ENCODE data around the gene AGFG1.
"Not testable (repeated sequence)": the region's sequence is repeated elsewhere in the genome, so short reads cannot be mapped to it uniquely, and the experiment has no call there.

AGFG1 gene

GRCh38 chr2:227551836-227552235, 79.9 kb downstream of the AGFG1 start:
- no peak for DNase-seq

GRCh38 chr2:227562581-227562980, 90.6 kb downstream of the AGFG1 start:
- no peak for DNase-seq

- DNase-seq: no peak
These were observed 93.1 kb downstream of the AGFG1 start for GRCh38 chr2:227565080-227565479.

DNA sequence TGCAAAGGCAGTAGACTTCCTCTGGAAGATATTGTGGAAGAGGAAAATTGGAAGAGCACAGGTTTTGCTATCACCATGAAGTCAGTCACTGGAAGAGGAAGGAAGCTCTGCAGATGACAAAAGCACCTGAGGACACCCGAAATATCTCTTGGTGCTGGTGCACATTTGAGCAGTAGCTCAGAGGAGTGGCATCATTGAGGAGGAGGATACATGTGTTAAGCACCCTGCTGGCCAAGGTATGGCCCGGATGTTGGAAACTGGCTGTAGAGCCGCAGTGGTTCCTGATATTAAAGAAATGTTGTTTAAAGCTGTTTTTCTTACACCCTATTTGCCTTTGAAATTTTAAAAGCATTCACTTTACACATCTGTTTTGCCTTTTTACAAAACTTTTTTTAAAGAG, 94.1 kb downstream of the AGFG1 start:
- DNase-seq: no peak

GRCh38 chr2:227568852-227569169, 96.9 kb downstream of the AGFG1 start:
- DNase-seq: no peak

DNA sequence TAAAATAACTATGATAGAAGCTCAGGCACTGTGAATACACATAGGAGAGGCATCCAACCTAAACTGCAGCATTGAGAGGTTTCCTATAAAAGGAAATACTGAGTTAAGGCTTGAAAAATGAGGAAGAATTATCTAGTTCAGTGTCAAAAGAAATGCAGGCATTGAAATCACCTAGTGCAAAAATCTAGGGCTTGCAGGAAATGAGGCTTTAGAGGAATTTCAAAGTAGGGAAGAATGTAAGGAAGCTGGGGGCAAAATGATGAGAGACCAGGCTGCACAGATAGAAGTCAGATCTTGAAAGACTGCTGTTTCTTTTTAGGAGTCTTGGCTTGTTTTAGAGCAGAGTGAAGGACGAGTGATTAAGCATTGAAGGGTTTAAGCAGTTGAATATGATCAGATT, 98.7 kb downstream of the AGFG1 start:
- DNase-seq: no peak

- no peak for DNase-seq
These were observed 104.2 kb downstream of the AGFG1 start for GRCh38 chr2:227576110-227576509.

- DNase-seq: no peak
These were observed 104.9 kb downstream of the AGFG1 start for GRCh38 chr2:227576812-227577211.

DNA sequence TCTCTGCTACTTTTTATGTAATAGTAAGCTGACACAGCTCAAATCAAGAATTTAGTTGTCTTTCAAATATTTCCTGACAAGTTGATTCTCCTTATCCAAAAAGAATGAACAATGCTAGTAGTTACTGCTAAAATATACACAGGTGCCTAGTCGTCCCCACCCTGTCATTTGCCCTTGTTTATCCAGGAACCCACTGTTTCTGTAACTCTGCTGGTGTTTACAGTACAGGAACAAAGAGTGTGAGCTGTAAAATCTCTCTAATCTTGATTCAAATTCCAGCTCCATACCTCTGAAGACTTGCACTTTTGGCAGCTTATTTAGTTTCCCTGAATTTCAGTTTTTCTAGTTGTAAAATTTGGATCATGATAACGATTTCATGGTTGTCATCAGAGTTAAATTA, 105.6 kb downstream of the AGFG1 start:
- DNase-seq: no peak

- DNase-seq: no peak
These were observed 106.7 kb downstream of the AGFG1 start for GRCh38 chr2:227578642-227579041.

DNA sequence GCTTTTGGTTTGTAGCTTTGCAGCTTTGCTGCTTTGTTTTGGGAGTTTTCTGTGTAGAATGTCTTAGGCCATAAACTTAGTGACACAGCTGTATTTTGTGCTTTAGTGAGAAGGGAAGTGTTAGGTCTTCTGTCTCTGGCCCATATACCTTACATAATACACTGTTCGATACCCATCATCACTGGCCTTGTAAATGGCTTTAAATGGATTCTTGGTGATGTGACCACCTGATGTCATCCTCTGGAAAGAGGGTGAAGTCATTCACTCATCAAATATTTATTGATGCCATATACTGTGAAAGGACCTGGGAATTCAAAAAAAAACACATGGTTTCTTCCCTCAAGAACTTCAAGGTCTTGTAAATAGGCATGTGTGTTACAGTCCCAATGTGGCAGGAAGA, 107.8 kb downstream of the AGFG1 start:
- DNase-seq: no peak

DNA sequence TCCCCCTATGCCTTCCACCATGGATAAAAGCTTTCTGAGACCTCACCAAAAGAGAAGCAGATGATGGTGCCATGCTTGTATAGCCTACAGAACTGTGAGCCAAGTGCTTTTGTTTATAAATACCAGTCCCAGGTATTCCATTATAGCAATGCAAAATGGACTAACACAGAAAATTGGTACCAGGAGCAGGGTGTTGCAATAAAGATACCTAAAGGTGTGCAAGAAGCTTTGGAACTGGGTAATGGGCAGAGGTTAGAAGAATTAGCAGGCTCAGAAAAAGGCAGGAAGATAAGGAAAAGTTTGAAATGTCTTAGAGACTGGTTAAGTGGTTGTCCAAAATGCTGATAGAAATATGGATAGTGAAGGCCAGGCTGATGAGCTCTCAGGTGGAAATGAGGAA, 110.4 kb downstream of the AGFG1 start:
- no peak for DNase-seq

DNA sequence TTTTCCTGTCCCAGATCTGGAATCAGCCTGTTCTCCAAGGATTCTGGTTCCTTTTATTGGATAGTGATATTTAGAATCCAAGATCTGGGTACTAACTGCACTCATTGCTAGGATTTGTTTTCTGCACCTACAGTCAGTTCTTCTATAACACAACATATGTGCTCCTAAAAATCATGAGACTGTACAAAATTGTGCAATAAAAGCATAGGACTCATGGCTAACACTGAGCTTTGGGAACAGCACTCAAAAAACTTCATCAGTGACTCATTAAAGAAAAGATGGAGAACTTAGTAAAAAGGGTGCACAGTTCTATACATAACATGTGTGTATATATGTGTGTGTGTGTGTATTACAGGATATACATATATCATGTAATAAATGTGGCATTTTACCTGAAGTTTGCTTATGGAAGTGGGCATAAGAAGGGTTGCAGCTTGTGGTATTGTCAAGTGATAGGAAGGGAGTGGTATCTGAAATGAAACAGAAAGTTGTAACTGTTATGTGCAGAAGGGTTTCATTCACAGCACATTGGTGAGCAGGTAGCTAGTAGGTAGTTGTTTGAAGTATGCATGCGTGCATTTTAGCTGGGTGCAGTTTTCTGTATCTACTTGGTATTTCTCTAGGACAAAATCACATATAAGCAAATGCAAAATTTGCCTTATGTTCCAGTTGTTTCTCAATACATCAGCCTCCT, 120.9 kb downstream of the AGFG1 start:
- DNase-seq: no peak

DNA sequence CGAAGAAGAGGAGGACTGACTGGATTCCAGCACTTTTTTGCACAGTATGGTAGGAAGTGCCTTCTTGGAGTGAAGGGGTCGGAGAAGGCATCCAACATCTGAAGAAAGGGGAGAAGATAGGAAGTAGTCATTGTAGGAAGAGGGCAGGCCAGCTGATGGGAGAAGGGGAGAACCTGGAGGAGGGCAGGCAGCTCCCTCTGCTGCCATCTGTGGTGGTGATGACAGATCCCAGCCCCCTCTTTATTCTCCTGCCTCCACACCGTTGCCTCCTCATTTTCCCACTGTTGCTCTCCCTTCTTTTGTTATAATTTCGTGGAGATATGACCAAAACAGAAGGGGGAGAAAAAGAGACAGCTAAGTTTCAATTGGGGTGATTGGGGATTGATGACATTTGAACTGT, 123.8 kb downstream of the AGFG1 start:
- no peak for DNase-seq

GRCh38 chr2:227597036-227597435, 125.1 kb downstream of the AGFG1 start:
- DNase-seq: no peak

- DNase-seq: no peak
These were observed 126.0 kb downstream of the AGFG1 start for GRCh38 chr2:227597998-227598397.

GRCh38 chr2:227598835-227599503, 127.0 kb downstream of the AGFG1 start, which contains the start of gene SCYGR2:
TSS of gene SCYGR2 (plus strand) at chr2:227598893. CDS start at chr2:227598893, 0 bp downstream.
- DNase-seq: not testable (repeated sequence)

DNA sequence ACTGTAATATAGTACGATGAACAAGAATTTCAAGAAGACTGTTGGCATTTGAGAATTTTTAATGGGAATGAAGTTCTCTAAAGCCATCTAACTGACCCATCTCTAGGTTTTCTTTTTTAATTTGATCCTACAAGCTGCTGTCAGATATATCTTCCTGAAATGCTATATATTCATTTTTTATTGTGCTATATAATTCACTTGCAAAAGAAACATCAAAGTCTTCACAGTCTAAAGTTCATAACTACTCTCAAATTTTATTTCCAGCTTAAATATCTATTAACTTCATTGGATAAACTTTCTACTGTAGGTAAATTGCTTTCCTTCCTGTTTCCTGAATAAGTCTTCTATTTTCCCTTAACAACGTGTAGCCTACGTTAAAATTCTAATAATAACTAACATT, 130.4 kb downstream of the AGFG1 start:
- DNase-seq: no peak

DNA sequence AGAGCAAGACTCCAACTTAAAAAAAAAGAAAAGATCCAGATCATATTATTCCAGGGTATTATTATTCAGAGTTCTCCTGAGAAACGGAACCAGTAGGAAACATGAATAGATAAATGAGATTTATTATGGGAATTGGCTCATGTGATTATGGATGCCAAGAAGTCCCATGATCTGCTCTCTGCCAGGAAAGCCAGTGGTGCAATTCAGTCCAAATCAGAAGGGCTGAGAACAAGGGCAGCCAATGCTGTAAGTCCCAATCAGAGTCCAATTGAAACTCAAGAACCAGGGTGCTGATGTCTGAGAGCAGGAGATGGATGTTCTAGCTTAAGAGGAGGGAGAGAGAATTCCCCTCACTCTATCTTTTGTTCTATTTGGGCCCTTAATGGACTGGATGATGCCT, 134.5 kb downstream of the AGFG1 start:
- no peak for DNase-seq

DNA sequence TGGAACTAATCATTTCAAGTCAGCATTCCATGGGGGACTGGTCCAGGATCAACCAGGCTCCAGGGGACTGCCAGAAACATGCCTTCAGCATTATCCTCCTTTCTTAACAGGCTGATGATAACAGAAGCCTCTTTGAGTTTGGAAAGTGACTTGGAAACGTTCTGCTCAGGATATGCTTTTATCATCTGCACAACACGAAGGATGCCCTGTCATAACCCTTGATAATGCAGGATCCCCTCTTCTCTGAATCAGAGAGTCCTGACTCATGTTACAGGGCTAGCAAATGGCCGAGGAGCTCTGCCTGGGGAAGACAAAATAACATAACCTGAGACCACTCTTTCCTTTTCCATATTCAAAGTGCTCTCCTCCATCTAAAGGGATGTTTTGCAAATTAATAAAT, 136.0 kb downstream of the AGFG1 start:
- DNase-seq: no peak

DNA sequence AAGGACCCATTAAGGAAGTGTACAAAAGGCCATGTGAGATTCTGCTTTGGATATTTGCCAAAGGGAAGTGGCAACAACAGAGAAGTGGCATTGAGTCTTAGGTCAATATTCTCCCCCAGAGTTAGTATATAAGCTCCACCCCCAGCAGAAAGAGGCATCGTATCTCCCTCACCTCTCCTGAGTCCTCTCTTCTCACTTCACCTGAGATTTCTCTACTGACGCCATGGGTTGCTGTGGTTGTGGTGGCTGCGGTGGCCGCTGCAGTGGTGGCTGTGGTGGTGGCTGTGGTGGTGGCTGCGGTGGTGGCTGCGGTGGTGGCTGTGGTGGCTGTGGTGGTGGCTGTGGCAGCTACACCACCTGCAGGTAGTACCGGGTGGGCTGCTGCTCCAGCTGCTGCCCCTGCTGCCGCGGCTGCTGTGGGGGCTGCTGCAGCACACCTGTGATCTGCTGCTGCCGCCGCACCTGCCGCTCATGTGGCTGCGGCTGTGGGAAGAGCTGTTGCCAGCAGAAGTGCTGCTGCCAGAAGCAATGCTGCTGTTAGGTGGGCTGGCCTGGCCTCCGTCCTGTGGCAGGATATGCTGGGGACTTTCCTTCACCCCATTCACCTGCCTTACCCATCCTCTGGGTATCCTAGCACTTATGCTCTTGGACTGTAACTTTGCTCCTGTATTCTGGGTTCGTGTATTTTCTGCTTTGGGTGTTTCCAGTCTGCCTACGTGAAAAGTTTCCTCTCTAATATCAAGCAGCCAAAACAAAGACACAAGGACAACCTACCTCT, 136.8 kb downstream of the AGFG1 start:
- no peak for DNase-seq

DNA sequence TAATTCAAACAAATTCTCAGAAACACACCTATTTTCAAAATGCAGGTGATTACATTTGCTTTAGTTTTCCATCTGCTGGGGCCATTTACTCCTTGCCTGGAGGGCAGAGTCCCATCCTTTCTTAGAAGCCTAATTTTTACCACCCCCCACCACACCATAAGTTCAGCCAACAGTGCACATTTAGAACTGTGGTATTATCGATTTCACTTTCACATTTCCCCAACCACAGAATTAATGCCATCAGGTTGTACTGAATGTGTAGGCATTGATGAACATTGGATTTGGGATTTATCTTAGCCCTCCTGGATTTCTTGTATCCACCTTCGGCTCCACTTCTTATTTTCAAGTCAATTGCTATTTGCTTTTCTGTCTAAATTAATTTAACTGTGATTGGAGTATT, 138.2 kb downstream of the AGFG1 start:
- DNase-seq: no peak
